Measurements from ENCODE around the gene LRRN4CL.

- TF ChIP-seq, protein P1, sequence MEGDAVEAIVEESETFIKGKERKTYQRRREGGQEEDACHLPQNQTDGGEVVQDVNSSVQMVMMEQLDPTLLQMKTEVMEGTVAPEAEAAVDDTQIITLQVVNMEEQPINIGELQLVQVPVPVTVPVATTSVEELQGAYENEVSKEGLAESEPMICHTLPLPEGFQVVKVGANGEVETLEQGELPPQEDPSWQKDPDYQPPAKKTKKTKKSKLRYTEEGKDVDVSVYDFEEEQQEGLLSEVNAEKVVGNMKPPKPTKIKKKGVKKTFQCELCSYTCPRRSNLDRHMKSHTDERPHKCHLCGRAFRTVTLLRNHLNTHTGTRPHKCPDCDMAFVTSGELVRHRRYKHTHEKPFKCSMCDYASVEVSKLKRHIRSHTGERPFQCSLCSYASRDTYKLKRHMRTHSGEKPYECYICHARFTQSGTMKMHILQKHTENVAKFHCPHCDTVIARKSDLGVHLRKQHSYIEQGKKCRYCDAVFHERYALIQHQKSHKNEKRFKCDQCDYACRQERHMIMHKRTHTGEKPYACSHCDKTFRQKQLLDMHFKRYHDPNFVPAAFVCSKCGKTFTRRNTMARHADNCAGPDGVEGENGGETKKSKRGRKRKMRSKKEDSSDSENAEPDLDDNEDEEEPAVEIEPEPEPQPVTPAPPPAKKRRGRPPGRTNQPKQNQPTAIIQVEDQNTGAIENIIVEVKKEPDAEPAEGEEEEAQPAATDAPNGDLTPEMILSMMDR (IDR thresholded peaks at IDR 0.05; ENCODE audit: low read length), result no peak
- no peak for TF ChIP-seq EZH2 (IDR thresholded peaks at IDR 0.05; ENCODE audit: borderline replicate concordance, low read length)
Observed at GRCh38 chr11:62702246-62702645, 12.9 kb upstream of the LRRN4CL start.
